Tibial nerve (tissue), 4 donors: ENCODE measurements around the gene DPP7. TPM values are rescaled to one million over a fixed set of nuclear protein-coding genes. Genes with fewer than 3 reads are reported as not detected.

Source experiments
- DNase-seq, 2 donors: peaks; one replicate each; pipeline ENCODE4 v3.0.0-alpha.2; 2019; ENCODE audit warnings: low spot score in 2 of 2
- H3K27ac ChIP-seq, 4 donors: fragments of 200-600 bp; sonication (generic) in 3 of 4; one replicate each; pipeline ENCODE4 v1.5.1; 2017 to 2019; ENCODE audit warnings: mild to moderate bottlenecking in 1 of 4
- H3K27me3 ChIP-seq, 2 donors: fragments of 200-600 bp; sonication (generic) in 1 of 2; one replicate each; pipeline versions ENCODE4 v1.5.1 to v1.6.0; 2017 to 2019
- H3K36me3 ChIP-seq, 3 donors: fragments of 200-600 bp; sonication (generic); one replicate each; pipeline ENCODE4 v1.5.1; 2018 to 2019
- H3K4me1 ChIP-seq, 4 donors: fragments of 200-600 bp; sonication (generic) in 3 of 4; one replicate each; pipeline ENCODE4 v1.5.1; 2017 to 2019
- H3K4me3 ChIP-seq, 4 donors: fragments of 200-600 bp; sonication (generic) in 3 of 4; one replicate each; pipeline ENCODE4 v1.5.1; 2017 to 2019; ENCODE audit warnings: mild to moderate bottlenecking in 1 of 4, moderate library complexity in 1 of 4
- H3K9me3 ChIP-seq, 4 donors: fragments of 200-600 bp; sonication (generic) in 3 of 4; one replicate each; pipeline ENCODE4 v1.5.1; 2017 to 2019
- CTCF ChIP-seq, 5 experiments: fragments of 200-600 bp in 3 of 5; fragments of 450-650 bp in 2 of 5; sonication (generic) in 3 of 5; IDR thresholded peaks; one replicate each; pipeline ENCODE4 v1.5.1; 2016 to 2019; ENCODE audit warnings: antibody characterized with exemption in 5 of 5, mild to moderate bottlenecking in 3 of 5, moderate library complexity in 2 of 5
- EP300 ChIP-seq, 2 donors: sonication (generic); formaldehyde crosslinking; IDR thresholded peaks; one replicate each; pipeline ENCODE4 v1.6.1; 2017; ENCODE audit warnings: antibody characterized with exemption in 2 of 2, mild to moderate bottlenecking in 1 of 2
- POLR2A ChIP-seq, 2 donors: fragments of 450-650 bp; IDR thresholded peaks; one replicate each; pipeline ENCODE4 v1.6.1; 2017; ENCODE audit warnings: antibody characterized with exemption in 2 of 2, mild to moderate bottlenecking in 2 of 2, moderate library complexity in 2 of 2
- WGBS, 2 donors: methylation state at CpG; one replicate each; pipeline ENCODE4 v1.1.5; 2018; 5-methylcytosine and 5-hydroxymethylcytosine counted together
- total RNA-seq, 4 donors: library from RNA; depleted of rRNA; stranded (reverse); fragments of >200 nt; gene quantifications; one replicate each; pipeline ENCODE4 v1.1.0, GENCODE V29; 2016

The DPP7 gene
- total RNA-seq, 4 donors from 2014 or later = 74.7 to 272 (median 145) TPM

GRCh38 chr9:137141976-137142936, 27.7 kb upstream of the DPP7 start:
- TF ChIP-seq POLR2A (IDR thresholded peaks at IDR 0.05) = no peak
- TF ChIP-seq CTCF (IDR thresholded peaks at IDR 0.05) = no peak
- no peak for TF ChIP-seq EP300 (IDR thresholded peaks at IDR 0.05)
- Histone ChIP-seq H3K27me3 (peaks cover 0 to 89% of the 10 kb centered on the region in 2 donors), H3K9me3 (no peaks in the 10 kb centered on the region)

GRCh38 chr9:137141050-137141810, 26.7 kb upstream of the DPP7 start:
- 70 to 75% methylated on average over 12 to 17 of the region's 17 CpGs for WGBS, 2 donors
- H3K27me3 ChIP-seq = peaks cover 0 to 90% of the 10 kb centered on the region in 2 donors
- DNase-seq = no peak

More at GRCh38 chr9:137141976-137142936, 27.7 kb upstream of the DPP7 start:
- H3K4me1 ChIP-seq = peaks cover 0 to 6% (median 0%) of the 10 kb centered on the region in 4 donors
- H3K36me3 ChIP-seq = no peaks in the 10 kb centered on the region
- no peak overlapping the region for H3K27ac ChIP-seq
- 75 to 76% methylated on average over 22 of the region's 24 CpGs for WGBS, 2 donors
- H3K4me3 ChIP-seq = no peak overlapping the region
- no peak for DNase-seq

GRCh38 chr9:137140151-137141012, 25.8 kb upstream of the DPP7 start:
- 61 to 64% methylated on average over 21 to 26 of the region's 26 CpGs for WGBS, 2 donors
- no peaks in the 10 kb centered on the region for H3K36me3 ChIP-seq
- H3K27me3 ChIP-seq = peaks cover 0 to 90% of the 10 kb centered on the region in 2 donors

More at GRCh38 chr9:137141050-137141810, 26.7 kb upstream of the DPP7 start:
- H3K4me1 ChIP-seq = peaks cover 0 to 6% (median 0%) of the 10 kb centered on the region in 4 donors
- H3K36me3 ChIP-seq = no peaks in the 10 kb centered on the region
- H3K4me3 ChIP-seq = no peak overlapping the region
- no peaks in the 10 kb centered on the region for H3K9me3 ChIP-seq
- TF ChIP-seq CTCF (IDR thresholded peaks at IDR 0.05) (no peak), EP300 (IDR thresholded peaks at IDR 0.05) (no peak), POLR2A (IDR thresholded peaks at IDR 0.05) (no peak)
- no peak overlapping the region for H3K27ac ChIP-seq

More at GRCh38 chr9:137140151-137141012, 25.8 kb upstream of the DPP7 start:
- Histone ChIP-seq H3K4me1 (peaks cover 0 to 6% (median 0%) of the 10 kb centered on the region in 4 donors), H3K4me3 (no peak overlapping the region), H3K27ac (no peak overlapping the region), H3K9me3 (no peaks in the 10 kb centered on the region)
- TF ChIP-seq POLR2A (IDR thresholded peaks at IDR 0.05) = no peak
- TF ChIP-seq CTCF (IDR thresholded peaks at IDR 0.05) = no peak
- TF ChIP-seq EP300 (IDR thresholded peaks at IDR 0.05) = no peak
- no peak for DNase-seq
